ENCODE measurements around the gene BCL11A. TPM values are rescaled to one million over a fixed set of nuclear protein-coding genes. Genes with fewer than 3 reads are reported as not detected.

Gene BCL11A
- total RNA-seq, 2 experiments from 2014 or later: 0.57 to 0.98 TPM

DNA sequence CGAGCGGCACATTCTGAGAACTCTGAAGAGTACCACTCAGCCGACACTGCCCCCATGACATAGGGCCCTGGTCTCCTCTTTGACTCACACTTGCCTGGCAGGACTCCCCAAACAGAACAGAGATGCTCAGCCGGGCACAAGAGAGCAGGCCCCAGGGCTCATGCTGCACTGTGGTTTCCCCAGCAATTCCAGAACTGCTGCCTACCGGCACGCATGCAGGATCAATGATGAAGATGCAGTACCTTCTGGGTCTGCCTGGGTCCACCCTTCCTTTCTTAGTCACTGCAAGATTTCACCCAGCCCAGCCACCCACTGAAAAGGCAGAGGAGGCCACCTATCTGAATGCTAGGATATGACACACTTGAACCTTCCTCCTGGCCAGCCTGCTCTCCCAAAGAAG lies 49.4 kb downstream of the BCL11A start:
- H3K4me1 Mint-ChIP-seq: no peaks in the 10 kb centered on the region
- no peak overlapping the region for H3K27ac Mint-ChIP-seq
- intact Hi-C loops (cut with DNase I, micrococcal nuclease): no loop called here
- no peaks in the 10 kb centered on the region for H3K36me3 Mint-ChIP-seq (ENCODE audit: low read depth)
- H3K27me3 Mint-ChIP-seq: no peaks in the 10 kb centered on the region
- ChIA-PET CTCF (interaction anchor here (0.9 kb wide), 1 partner anchor 37 kb away, joined by 3 read pairs; no protein-coding TSS in a partner anchor), POLR2A (no interaction called here)
- no peaks in the 10 kb centered on the region for H3K9me3 Mint-ChIP-seq (ENCODE audit: low read depth)
- no peak for ATAC-seq
- no peak overlapping the region for H3K4me3 Mint-ChIP-seq
- no peak for DNase-seq

DNA sequence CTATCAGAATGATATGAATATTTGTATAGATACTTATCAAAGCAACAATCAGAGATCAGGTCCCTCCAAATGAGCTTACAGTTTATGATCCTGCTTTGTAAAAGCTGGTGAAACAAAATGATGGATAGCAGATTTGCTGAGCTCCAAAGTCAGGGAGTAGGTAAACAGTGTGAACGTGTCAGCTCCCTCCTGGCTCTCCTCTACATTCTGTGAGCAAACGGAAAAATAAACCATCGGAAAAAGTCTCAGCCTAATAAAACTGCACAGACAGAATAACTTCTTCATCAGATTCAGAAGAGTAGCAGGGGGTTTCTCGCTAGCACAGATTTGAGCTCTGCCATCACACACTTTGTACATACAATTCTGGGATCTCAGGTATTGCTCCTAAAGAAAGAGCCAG lies 51.3 kb downstream of the BCL11A start:
- Mint-ChIP-seq H3K27ac (no peak overlapping the region), H3K4me3 (no peak overlapping the region), H3K4me1 (peaks cover 2% of the 10 kb centered on the region), H3K36me3 (ENCODE audit: low read depth) (no peaks in the 10 kb centered on the region), H3K9me3 (ENCODE audit: low read depth) (no peaks in the 10 kb centered on the region), H3K27me3 (no peaks in the 10 kb centered on the region)
- CTCF ChIA-PET: no interaction called here
- POLR2A ChIA-PET: no interaction called here
- intact Hi-C loops (cut with DNase I, micrococcal nuclease): no loop called here
- ATAC-seq (no peak), DNase-seq (no peak)

DNA sequence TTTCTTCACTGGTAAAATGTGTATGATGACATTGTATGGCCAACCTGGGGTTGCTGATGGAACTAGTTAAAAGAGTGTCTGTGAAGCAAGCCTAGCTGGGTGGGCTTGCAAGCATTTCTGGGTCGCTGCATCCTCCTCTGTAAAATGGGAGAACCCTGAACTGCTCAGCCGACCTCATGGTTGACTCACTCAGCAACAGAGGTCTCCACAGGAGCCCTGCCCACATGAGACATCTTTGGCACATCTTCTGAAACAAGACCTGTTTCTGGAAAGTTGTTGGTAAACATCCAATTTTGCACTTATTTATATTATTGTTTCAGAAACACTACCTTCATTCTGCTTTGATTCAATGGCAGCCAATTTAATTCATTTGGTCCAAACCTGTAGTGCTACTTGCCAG lies 52.6 kb downstream of the BCL11A start:
- peaks cover 2% of the 10 kb centered on the region for H3K4me1 Mint-ChIP-seq
- H3K36me3 Mint-ChIP-seq (ENCODE audit: low read depth): no peaks in the 10 kb centered on the region
- no peaks in the 10 kb centered on the region for H3K9me3 Mint-ChIP-seq (ENCODE audit: low read depth)
- CTCF ChIA-PET: no interaction called here
- no peak for DNase-seq
- POLR2A ChIA-PET: no interaction called here
- no peak overlapping the region for H3K27ac Mint-ChIP-seq
- intact Hi-C loops (cut with DNase I, micrococcal nuclease): no loop called here
- no peaks in the 10 kb centered on the region for H3K27me3 Mint-ChIP-seq
- ATAC-seq: no peak
- H3K4me3 Mint-ChIP-seq: no peak overlapping the region

DNA sequence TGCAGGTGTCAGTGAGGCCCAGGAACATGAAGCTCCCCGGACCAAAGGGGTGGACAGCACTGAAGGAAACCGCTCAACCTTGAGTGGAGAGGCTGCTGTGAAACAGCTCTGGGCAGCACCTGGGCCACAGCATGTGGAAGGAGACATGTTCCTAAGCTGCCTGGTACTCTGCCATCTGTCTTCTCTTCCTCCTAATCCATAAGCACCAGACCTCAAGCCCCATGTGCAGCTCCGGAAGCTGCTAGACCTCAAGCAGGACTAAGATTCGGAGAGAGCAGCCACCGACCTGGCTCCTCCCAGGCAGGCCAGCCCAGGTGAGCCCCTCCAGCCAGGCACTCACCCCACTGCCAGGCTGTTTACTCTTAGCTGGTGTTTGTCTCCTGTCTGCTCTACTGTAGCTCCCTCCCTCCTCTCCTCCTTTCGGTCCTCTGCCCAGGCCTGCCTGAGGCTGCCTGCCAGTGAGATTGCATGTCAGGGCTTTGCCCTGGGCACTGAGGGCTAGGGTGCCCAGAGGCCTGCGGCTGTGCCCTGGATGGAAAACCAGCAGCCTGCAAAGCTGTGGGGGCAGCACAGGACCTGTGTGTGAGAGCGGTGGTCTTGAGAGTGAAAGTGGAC lies 53.7 kb downstream of the BCL11A start:
- no peaks in the 10 kb centered on the region for H3K36me3 Mint-ChIP-seq (ENCODE audit: low read depth)
- ATAC-seq: no peak
- ChIA-PET CTCF (no interaction called here), POLR2A (no interaction called here)
- DNase-seq: no peak
- peaks cover 2% of the 10 kb centered on the region for H3K4me1 Mint-ChIP-seq
- intact Hi-C loops (cut with DNase I, micrococcal nuclease): no loop called here
- no peaks in the 10 kb centered on the region for H3K27me3 Mint-ChIP-seq
- H3K9me3 Mint-ChIP-seq (ENCODE audit: low read depth): no peaks in the 10 kb centered on the region
- H3K4me3 Mint-ChIP-seq: no peak overlapping the region
- no peak overlapping the region for H3K27ac Mint-ChIP-seq

DNA sequence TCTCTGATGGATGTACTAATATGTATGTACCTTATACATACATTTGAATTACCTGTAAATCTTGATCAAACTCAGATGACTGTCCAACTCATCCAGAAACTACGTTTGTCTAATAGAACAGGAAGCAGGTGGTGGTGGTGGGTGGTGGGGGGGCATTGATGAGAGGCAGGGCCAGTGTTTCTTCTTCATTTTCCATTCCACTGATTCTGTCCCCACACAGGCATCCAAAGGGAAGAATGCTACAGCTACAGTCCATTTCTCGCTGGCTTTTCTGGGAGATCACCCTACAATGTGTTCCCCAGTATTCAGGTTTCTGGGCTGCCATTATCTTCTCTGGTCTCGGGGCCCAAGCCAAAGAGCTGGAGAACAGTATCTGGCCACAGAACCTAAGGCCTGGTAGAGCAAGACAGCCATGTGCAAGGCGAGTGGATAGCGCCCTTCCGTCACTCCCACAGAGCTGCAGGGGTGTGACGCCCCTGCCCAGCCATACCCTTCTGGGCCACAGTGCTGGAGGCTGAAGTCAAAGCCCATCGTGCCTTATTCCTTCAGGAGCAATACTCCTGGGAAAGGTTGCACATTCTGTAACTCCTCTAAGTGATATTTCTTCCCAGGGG lies 54.5 kb downstream of the BCL11A start:
- ChIA-PET CTCF (no interaction called here), POLR2A (no interaction called here)
- no peak for ATAC-seq
- no peak for DNase-seq
- Mint-ChIP-seq H3K4me1 (peaks cover 2% of the 10 kb centered on the region), H3K27ac (no peak overlapping the region), H3K4me3 (no peak overlapping the region), H3K36me3 (ENCODE audit: low read depth) (no peaks in the 10 kb centered on the region), H3K27me3 (no peaks in the 10 kb centered on the region), H3K9me3 (ENCODE audit: low read depth) (no peaks in the 10 kb centered on the region)
- intact Hi-C loops (cut with DNase I, micrococcal nuclease): no loop called here

DNA sequence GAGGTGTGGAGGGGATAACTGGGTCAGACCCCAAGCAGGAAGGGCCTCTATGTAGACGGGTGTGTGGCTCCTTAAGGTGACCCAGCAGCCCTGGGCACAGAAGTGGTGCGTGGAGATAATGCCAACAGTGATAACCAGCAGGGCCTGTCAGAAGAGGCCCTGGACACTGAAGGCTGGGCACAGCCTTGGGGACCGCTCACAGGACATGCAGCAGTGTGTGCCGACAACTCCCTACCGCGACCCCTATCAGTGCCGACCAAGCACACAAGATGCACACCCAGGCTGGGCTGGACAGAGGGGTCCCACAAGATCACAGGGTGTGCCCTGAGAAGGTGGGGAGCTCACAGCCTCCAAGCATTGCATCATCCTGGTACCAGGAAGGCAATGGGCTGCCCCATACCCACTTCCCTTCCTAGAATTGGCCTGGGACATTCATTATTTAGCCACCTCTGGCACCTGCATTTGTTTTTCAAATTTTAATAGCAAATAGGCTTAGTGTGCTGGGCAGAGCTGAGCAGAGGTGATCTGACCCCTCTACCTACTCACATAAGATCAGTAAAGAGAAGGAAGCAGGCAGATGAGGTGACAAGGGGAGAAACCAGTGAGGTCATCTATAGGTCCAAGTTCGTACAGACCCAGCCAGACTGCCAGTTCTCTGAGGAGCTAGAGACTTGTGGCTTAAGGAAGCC lies 55.2 kb downstream of the BCL11A start:
- H3K27ac Mint-ChIP-seq: no peak overlapping the region
- no peak overlapping the region for H3K4me3 Mint-ChIP-seq
- ATAC-seq (no peak), DNase-seq (no peak)
- CTCF ChIA-PET: interaction anchor here (1.3 kb wide), 1 partner anchor 176 kb away, joined by 3 read pairs; no protein-coding TSS in a partner anchor
- H3K36me3 Mint-ChIP-seq (ENCODE audit: low read depth): no peaks in the 10 kb centered on the region
- intact Hi-C loops (cut with DNase I, micrococcal nuclease): no loop called here
- POLR2A ChIA-PET: no interaction called here
- H3K27me3 Mint-ChIP-seq: no peaks in the 10 kb centered on the region
- H3K9me3 Mint-ChIP-seq (ENCODE audit: low read depth): no peaks in the 10 kb centered on the region
- peaks cover 2% of the 10 kb centered on the region for H3K4me1 Mint-ChIP-seq

DNA sequence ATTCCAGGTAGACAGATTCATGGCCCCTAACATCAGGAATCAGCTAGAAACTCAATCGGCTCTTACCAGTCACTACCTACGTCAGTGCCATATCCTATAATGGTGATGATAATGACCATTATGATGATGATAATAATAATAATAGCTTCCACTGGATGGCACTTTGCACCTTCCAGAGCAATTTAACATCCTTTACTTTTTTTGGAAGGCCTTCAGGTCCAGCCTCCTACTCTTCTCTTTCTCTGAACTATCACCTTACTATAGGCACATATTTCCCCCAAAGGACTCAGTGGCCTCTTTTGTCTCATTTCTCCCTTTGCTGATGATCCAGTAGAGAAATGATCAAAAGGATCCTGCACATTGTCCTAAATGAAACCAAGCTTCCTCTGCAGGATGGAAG lies 56.0 kb downstream of the BCL11A start:
- H3K27me3 Mint-ChIP-seq: no peaks in the 10 kb centered on the region
- no peak overlapping the region for H3K4me3 Mint-ChIP-seq
- H3K9me3 Mint-ChIP-seq (ENCODE audit: low read depth): no peaks in the 10 kb centered on the region
- ChIA-PET CTCF (interaction anchor here (0.6 to 1.3 kb wide), 3 partner anchors 10 to 176 kb away, joined by 3 read pairs; no protein-coding TSS in a partner anchor), POLR2A (no interaction called here)
- peaks cover 2% of the 10 kb centered on the region for H3K4me1 Mint-ChIP-seq
- no peaks in the 10 kb centered on the region for H3K36me3 Mint-ChIP-seq (ENCODE audit: low read depth)
- H3K27ac Mint-ChIP-seq: no peak overlapping the region
- intact Hi-C loops (cut with DNase I, micrococcal nuclease): no loop called here
- DNase-seq (no peak), ATAC-seq (no peak)

DNA sequence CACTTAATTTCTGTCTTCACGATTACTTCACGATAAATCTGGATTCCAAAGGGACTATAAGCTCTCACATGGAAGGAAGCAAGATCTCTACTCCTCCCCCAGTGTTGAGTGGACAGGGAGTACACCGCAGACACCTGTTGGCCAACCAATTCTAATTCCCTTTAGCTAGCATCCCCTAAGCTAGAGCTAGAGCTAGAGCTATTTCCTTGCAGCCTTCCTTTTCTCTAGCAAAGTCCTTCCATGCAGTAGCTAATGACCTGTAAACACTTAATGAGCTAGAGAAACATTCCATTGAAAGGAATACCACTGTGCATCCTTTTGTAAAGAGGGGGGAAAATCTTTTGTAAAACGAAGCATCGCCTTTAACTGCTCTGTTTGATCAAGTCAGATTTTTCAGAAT lies 56.5 kb downstream of the BCL11A start:
- CTCF ChIA-PET: interaction anchor here (0.6 to 1.3 kb wide), 3 partner anchors 11 to 177 kb away, joined by 3 read pairs; no protein-coding TSS in a partner anchor
- POLR2A ChIA-PET: no interaction called here
- Mint-ChIP-seq H3K27ac (no peak overlapping the region), H3K9me3 (ENCODE audit: low read depth) (no peaks in the 10 kb centered on the region), H3K4me1 (peaks cover 2% of the 10 kb centered on the region), H3K36me3 (ENCODE audit: low read depth) (no peaks in the 10 kb centered on the region), H3K27me3 (no peaks in the 10 kb centered on the region), H3K4me3 (no peak overlapping the region)
- no peak for ATAC-seq
- intact Hi-C loops (cut with DNase I, micrococcal nuclease): no loop called here
- DNase-seq: no peak

DNA sequence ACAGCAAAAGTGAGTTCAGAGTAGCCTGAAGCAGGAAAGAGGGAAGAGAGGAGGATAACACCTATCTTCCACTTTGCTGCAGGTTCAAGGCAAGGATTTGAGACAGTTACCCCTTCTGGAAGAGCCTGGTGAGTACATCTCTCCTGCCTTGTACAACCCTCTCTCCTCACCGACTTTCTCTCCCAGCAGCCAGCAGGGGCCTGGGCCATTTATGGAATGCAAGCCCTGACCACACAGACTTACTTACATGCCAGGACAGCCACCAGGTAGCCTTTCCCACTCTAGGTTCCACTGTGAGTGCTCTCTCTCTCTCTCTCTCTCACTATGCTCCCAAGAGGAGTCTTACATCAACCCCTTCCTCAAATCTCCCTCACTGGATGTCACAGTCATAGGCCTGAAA lies 57.0 kb downstream of the BCL11A start:
- intact Hi-C loops (cut with DNase I, micrococcal nuclease): no loop called here

DNA sequence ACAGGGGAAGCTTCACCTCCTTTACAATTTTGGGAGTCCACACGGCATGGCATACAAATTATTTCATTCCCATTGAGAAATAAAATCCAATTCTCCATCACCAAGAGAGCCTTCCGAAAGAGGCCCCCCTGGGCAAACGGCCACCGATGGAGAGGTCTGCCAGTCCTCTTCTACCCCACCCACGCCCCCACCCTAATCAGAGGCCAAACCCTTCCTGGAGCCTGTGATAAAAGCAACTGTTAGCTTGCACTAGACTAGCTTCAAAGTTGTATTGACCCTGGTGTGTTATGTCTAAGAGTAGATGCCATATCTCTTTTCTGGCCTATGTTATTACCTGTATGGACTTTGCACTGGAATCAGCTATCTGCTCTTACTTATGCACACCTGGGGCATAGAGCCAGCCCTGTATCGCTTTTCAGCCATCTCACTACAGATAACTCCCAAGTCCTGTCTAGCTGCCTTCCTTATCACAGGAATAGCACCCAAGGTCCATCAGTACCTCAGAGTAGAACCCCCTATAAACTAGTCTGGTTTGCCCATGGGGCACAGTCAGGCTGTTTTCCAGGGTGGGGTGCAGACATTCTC lies 58.3 kb downstream of the BCL11A start:
- ATAC-seq: no peak
- H3K4me3 Mint-ChIP-seq: no peak overlapping the region
- H3K27ac Mint-ChIP-seq: no peak overlapping the region
- peaks cover 2% of the 10 kb centered on the region for H3K4me1 Mint-ChIP-seq
- ChIA-PET POLR2A (no interaction called here), CTCF (interaction anchor here (1.2 to 1.5 kb wide), 2 partner anchors 15 to 60 kb away, joined by 3 read pairs; no protein-coding TSS in a partner anchor)
- peaks cover 1% of the 10 kb centered on the region for H3K27me3 Mint-ChIP-seq
- DNase-seq: no peak
- H3K9me3 Mint-ChIP-seq (ENCODE audit: low read depth): no peaks in the 10 kb centered on the region
- no peaks in the 10 kb centered on the region for H3K36me3 Mint-ChIP-seq (ENCODE audit: low read depth)
- intact Hi-C loops (cut with DNase I, micrococcal nuclease): no loop called here

More for the DNA sequence above, 57.0 kb downstream of the BCL11A start:
- DNase-seq (no peak), ATAC-seq (no peak)
- no peak overlapping the region for H3K27ac Mint-ChIP-seq
- CTCF ChIA-PET: no interaction called here
- H3K27me3 Mint-ChIP-seq: peaks cover 1% of the 10 kb centered on the region
- no peaks in the 10 kb centered on the region for H3K36me3 Mint-ChIP-seq (ENCODE audit: low read depth)
- peaks cover 2% of the 10 kb centered on the region for H3K4me1 Mint-ChIP-seq
- no peaks in the 10 kb centered on the region for H3K9me3 Mint-ChIP-seq (ENCODE audit: low read depth)
- no peak overlapping the region for H3K4me3 Mint-ChIP-seq
- POLR2A ChIA-PET: no interaction called here

DNA sequence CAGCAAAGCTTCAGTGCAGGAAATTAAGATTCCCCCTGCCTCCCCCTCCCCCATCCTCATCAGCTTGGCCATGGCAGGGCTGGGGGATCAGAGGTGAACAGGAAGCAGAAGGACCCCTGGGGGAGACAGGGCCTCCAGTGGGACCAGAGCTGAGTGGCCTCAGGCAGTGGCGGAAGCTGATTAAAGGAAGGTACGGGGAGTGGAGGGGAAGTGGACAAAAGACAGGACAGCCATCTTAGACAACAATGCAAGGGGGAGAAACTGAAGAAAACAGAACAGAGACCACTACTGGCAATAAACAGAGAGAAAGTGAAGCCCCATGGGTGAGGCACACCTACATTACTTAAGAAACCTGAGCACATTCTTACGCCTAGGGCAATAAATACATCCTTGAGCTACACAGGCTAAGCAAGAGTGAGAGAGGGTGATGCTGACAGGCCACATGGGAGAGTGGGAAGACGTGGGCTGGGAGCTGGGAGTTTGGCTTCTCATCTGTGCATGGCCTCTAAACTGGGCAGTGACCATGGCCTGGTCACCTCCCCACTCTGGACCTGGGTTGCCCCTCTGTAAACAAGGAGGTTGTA lies 59.6 kb downstream of the BCL11A start:
- intact Hi-C loops (cut with DNase I, micrococcal nuclease): no loop called here
- POLR2A ChIA-PET: no interaction called here

More for the DNA sequence above, 59.6 kb downstream of the BCL11A start:
- no peaks in the 10 kb centered on the region for H3K36me3 Mint-ChIP-seq (ENCODE audit: low read depth)
- CTCF ChIA-PET: interaction anchor here (0.7 to 1.5 kb wide), 2 partner anchors 17 to 62 kb away, joined by 3 read pairs; no protein-coding TSS in a partner anchor
- H3K27ac Mint-ChIP-seq: no peak overlapping the region
- H3K4me1 Mint-ChIP-seq: peaks cover 1% of the 10 kb centered on the region
- no peak for ATAC-seq
- no peak for DNase-seq
- H3K27me3 Mint-ChIP-seq: peaks cover 1% of the 10 kb centered on the region
- H3K9me3 Mint-ChIP-seq (ENCODE audit: low read depth): no peaks in the 10 kb centered on the region
- H3K4me3 Mint-ChIP-seq: no peak overlapping the region

All from activated CD4-positive, alpha-beta T cell treated with anti-CD3 and anti-CD28 coated beads for 36 hours (primary cell).